Stimulated activated CD8-positive, alpha-beta memory T cell treated with anti-CD3 and anti-CD28 coated beads, Interleukin-15, amount 100 ng/mL, for 4 hours (primary cell): ENCODE data around the gene KCNMB2.
"Not testable (repeated sequence)": the region's sequence is repeated elsewhere in the genome, so short reads cannot be mapped to it uniquely, and the experiment has no call there.

Experiments used
- DNase-seq, 2 donors: peaks; one replicate each; pipeline ENCODE4 v3.0.0-alpha.2; 2020; ENCODE audit warnings: low read depth in 2 of 2

Gene KCNMB2

GRCh38 chr3:178519701-178520100, 16.5 kb upstream of the KCNMB2 start:
- DNase-seq = no peak

DNA sequence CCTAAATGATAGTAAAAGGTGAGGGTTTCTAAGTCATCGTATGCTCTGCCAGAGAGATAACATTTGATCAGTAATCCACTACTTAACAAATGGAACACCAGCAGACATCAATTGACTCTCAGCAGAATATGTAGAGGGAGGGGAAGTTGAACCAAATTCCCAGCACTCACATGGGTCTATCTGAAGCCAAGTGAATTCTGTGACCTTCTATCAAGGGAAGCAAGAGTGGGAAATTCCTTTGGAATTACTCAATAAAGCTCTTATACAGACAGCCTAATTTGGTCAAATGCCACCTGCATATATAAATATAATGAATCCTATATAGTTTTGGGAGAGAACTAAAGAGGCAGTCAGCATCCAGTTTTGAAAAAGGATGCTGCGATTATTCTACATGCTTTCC, 15.8 kb upstream of the KCNMB2 start:
- DNase-seq = no peak

GRCh38 chr3:178522200-178523052, 13.8 kb upstream of the KCNMB2 start:
- DNase-seq = no peak

GRCh38 chr3:178525251-178525650, 11.0 kb upstream of the KCNMB2 start:
- DNase-seq = no peak

DNA sequence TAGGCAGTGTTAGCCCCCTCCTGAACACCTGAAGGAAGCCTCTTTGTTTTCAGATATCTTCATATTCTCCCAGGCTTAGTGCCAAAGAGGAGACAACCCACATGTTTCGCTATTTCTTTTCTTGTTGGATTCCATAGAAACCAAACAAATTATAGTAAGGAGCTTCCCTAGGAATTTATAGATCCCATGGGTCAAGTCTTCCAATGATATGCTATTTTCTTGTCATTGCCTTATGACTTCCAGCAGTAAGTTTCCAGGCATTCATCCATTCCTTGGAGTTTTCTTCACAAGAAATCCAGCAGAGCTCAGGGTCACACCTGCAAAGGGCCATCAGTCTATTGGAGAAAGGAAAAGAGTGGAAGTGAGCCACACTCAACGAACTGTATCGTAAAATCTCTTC, 9.9 kb upstream of the KCNMB2 start:
- no peak for DNase-seq

DNA sequence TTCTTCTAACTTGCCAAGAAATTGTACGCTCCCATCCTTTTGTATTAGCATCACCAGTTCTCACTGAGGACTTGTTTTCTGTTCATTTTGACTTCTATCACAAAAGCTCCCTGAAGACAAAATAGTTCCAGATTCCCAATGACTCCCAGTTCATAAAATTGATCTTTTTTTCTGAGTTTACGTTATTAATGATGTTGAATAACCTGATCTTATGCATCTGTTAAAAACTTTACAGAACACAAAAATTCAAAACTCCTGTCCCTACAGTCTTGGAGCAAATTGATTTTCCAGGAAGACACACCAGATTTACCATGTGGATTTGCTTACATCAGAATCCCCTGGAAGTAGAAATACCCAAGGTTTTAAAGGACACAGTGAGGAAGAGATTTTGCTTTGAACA, 8.3 kb upstream of the KCNMB2 start:
- no peak for DNase-seq

- DNase-seq = no peak
Observed at GRCh38 chr3:178529606-178530225, 6.5 kb upstream of the KCNMB2 start.

- DNase-seq = no peak
Observed at GRCh38 chr3:178532476-178532875, 3.8 kb upstream of the KCNMB2 start.

DNA sequence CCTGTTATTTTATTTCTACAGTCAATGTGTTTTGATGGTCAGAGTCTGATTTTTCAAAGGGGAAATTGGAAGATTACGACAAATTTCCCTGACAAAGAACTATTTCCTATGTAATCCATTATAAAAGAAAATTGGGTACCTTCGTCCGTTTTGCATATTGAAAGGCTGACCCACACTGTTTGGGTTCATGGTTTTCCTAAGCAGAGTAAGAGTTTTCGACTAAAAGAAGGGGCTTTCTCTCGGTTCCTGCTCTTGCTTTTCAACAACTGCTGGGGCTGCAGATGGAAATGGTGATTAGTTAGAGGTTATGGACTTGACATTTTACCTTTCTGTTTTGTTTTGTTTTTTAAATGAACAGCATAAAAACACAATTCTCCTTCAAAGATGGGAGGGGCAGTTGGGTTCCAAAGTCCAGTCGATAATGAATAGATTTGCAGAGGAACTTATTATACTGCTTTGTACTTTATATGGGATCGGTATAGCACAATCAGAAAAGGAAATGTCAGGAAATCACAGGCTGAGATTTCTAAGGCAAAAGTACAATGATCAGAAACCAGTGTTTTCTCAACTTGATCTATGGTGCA, 978 bp downstream of the KCNMB2 start:
- no peak for DNase-seq

- no peak for DNase-seq
Observed at GRCh38 chr3:178538056-178538455, 1.8 kb downstream of the KCNMB2 start.

DNA sequence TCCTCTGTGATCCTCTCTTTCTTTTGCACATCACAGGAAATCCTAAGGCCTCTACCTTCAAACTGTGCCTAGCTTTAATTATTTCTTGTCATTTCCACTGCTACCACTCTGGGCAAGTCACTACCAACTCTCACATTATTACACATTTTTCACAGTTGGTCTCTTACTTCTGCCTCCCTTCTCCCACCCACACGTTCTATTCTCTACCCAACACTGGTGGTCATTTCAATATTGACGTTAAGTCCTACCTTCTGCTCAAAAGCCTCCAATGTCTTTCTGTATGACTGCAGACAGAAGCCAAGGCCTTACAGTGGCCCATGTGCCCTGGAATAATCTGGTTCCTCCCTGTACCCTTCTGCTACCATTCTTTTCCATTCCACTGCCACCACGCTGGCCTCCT, 3.9 kb downstream of the KCNMB2 start:
- DNase-seq = no peak

DNA sequence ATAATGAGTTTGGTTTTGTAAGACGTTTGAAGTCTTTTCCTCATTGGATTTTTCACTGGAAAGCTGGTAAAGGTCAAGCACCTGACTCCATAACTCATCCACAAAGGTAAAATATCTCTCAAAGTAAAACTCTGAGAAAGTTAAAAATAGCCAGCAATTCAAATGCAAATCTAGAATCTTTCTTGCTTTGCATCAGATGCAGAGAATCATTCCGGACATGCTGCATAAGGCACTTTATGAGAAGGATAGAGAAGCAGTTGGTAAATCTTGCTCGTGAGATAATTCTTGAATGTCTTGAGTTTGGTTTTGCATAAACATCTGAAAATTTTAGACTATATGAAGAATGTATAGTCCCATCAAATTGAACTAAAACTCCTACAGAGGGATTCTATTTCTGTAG, 9.1 kb downstream of the KCNMB2 start:
- DNase-seq = no peak

DNA sequence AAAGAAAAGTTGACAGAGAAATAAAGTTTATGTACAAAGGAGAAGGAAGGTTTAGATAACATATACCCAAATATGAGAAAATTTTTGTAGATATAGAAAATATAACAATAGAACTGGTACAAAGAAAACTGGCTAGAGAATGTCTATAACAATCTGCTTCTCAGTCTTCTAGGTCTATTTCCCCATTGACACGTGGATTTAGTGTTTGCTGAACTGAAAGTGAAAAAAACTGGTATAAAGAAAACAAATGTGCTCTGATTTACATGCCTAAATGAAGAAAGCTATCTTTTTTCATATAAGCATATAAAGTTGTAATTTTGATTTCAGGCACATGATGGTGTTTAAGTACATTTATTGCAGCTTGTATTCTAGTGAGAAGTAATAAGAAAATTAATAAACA, 9.8 kb downstream of the KCNMB2 start:
- DNase-seq = no peak

DNA sequence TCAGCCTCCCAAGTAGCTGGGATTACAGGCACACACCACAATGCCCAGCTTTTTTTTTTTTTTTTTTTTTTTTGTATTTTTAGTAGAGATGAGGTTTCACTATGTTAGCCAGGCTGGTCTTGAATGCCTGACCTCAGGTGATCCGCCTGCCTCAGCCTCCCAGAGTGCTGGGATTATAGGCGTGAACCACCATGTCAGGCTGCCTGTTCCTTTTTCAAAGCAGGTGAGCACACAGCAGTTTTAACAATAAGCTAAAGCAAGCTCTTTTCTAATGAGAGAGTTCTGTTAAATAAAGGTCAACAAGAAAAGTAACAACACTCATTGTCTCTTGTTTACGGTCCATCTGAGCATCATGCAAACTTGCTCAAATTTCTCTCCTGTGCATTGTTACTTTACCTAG, 13.2 kb downstream of the KCNMB2 start:
- not testable (repeated sequence) for DNase-seq

DNA sequence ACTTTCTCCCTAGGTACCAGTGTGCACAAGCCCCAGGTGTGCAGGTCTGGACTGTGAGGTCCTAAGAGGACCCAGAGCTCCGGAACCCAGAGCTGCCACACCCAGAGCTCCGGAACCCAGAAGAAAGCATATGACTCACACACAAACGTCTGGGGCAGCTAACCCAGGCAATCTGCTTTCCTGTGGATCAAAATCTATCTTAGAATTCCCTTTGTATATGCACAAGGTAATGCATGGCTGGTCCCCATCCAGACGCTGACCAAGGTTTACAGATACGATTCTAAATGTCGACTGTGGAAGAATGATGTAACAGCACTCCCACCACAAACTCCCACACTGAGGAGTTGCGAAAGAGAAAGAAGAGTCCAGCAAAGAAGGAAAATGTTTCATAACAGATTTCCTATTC, 15.7 kb downstream of the KCNMB2 start:
- no peak for DNase-seq

DNA sequence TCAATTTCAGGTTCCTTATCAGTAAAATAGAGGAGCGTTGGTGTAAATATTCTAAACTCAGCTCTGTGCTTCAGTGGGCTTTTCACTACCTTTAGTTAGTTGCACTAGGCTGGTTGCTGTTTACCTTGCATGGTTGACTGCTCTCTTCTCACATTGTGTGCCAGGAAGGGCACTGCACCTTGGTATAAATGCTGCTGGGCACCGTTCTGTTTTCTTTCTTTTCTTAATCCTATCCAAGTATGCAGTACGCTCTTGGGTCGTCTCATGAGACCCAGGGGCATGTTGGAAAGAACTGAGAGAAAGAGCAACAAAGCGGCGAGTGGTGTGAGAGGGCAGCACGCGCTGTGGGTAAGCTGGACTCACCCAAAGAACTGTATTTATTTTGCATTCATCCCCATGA, 22.4 kb downstream of the KCNMB2 start:
- no peak for DNase-seq

DNA sequence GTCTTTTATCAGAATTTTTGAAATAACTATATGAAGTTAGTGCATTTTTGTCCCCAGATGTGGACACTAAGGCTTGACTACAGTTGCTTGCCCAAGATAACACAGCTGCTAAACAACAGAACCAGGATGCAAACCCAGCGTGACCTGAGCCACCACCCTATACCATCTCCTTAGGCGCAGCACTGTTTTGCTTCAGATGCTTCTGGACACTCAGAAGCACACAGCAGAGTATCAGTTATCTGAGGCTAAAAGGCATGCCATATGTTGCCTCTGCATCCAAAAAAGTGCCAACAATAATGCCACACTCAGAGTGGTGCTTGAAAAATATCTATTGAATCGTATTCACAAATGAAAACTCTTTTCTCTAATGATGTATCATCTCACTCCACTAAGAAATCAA, 24.5 kb downstream of the KCNMB2 start:
- no peak for DNase-seq

GRCh38 chr3:178561239-178561638, 25.0 kb downstream of the KCNMB2 start:
- no peak for DNase-seq

- DNase-seq = no peak
Observed at GRCh38 chr3:178562143-178562946, 26.1 kb downstream of the KCNMB2 start.

GRCh38 chr3:178562947-178563232, 26.7 kb downstream of the KCNMB2 start:
- no peak for DNase-seq

GRCh38 chr3:178567611-178568010, 31.4 kb downstream of the KCNMB2 start:
- DNase-seq = no peak

DNA sequence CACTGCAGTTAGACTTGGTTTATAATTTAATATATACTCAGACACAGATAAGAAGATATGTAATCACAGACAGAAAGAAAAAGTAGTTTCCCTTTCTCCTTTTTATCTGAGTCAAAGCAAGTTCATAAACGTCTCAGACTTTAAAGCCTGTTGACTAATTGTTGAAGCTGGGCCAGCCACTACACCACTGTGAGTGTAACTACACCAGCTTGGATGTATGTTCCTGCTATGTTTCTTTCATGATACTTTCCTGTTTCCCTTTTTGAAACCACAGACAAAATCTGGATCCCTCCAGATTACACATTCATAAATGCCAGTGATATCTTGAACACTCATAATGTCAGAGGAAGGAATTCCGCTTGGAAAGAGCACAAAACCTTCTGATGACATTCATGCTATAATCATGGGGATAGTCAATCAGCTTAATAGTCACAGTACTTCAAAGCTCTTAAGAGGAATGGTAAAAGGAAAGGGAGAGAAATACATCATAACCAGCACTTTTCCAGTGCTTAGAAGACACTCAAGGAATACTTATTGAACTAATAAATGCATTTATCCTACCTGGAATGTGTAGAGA, 32.0 kb downstream of the KCNMB2 start:
- DNase-seq = no peak
